ENCODE measurements around the gene MAS1.

DNA sequence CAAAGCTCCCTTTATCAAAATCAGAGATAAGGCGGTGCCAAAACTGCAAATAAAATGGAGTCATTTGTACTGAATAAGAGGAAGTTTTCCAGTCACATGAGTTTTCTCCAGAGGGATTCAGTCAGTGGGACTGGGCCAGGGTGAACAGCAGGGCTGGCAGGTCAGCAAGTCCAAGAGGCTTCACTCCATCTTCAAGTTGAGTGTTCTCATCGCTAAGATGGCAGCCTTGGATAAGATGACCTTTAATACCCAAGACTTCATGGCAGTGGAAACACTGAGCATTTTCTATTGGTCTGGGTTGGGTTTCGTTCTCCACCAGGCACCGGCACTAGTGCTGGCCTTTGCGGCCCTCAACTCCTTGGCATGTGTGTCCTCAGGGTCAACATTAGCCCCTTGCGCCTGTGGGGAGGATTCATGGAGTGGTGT lies 48.8 kb downstream of the MAS1 start:
- no peak for TF ChIP-seq EZH2phosphoT487 (IDR thresholded peaks at IDR 0.05; ENCODE audit: insufficient read depth, low read depth)
- TF ChIP-seq EZH2 (IDR thresholded peaks at IDR 0.05; ENCODE audit: insufficient read depth, poor library complexity, severe bottlenecking) = no peak

All from GM23248 (cell line).